Measurements from ENCODE around the gene KLHL28.

Gene KLHL28

GRCh38 chr14:44961554-44962333, at the start of gene KLHL28, which contains the start of gene TOGARAM1:
TSS of gene KLHL28 (minus strand) at chr14:44961947. CDS start at chr14:44945928, 16,019 bp downstream.
TSS of gene TOGARAM1 (plus strand) at chr14:44962190. CDS start at chr14:44962422, 232 bp downstream.
- peak; percentile 70 to 90 (median 82) for DNase-seq

- no peak for DNase-seq
Measured at GRCh38 chr14:45003924-45004323, 42.2 kb upstream of the KLHL28 start.

GRCh38 chr14:44995770-44996294, 34.1 kb upstream of the KLHL28 start:
- no peak for DNase-seq

- DNase-seq: no peak
Measured at GRCh38 chr14:44995196-44995595, 33.4 kb upstream of the KLHL28 start.

- DNase-seq: no peak
Measured at GRCh38 chr14:44990533-44990932, 28.8 kb upstream of the KLHL28 start.

GRCh38 chr14:44989497-44990440, 28.0 kb upstream of the KLHL28 start:
- DNase-seq: no peak

- DNase-seq: no peak
Measured at GRCh38 chr14:44988694-44989093, 26.9 kb upstream of the KLHL28 start.

- no peak for DNase-seq
Measured at GRCh38 chr14:44982594-44982993, 20.8 kb upstream of the KLHL28 start.

- no peak for DNase-seq
Measured at GRCh38 chr14:44981198-44981597, 19.5 kb upstream of the KLHL28 start.

- no peak for DNase-seq
Measured at GRCh38 chr14:44979740-44980356, 18.1 kb upstream of the KLHL28 start.

- DNase-seq: no peak
Measured at GRCh38 chr14:44979273-44979672, 17.5 kb upstream of the KLHL28 start.

GRCh38 chr14:44971459-44971858, 9.7 kb upstream of the KLHL28 start:
- no peak for DNase-seq

GRCh38 chr14:44970907-44971306, 9.2 kb upstream of the KLHL28 start:
- DNase-seq: no peak

- no peak for DNase-seq
Measured at GRCh38 chr14:44968714-44969113, 7.0 kb upstream of the KLHL28 start.

- no peak for DNase-seq
Measured at GRCh38 chr14:44966601-44967336, 5.0 kb upstream of the KLHL28 start.

- no peak for DNase-seq
Measured at GRCh38 chr14:44963775-44964380, 2.1 kb upstream of the KLHL28 start.

- DNase-seq: no peak
Measured at GRCh38 chr14:44963044-44963528, 1.3 kb upstream of the KLHL28 start.

GRCh38 chr14:44962334-44963043, 742 bp upstream of the KLHL28 start:
- DNase-seq: peak in 2 of 4 experiments; percentile 38 to 40

- peak in 3 of 4 experiments; percentile 9 to 33 (median 22) for DNase-seq
Measured at GRCh38 chr14:44961151-44961553, 595 bp downstream of the KLHL28 start.

GRCh38 chr14:44960646-44961045, 1.1 kb downstream of the KLHL28 start:
- no peak for DNase-seq

GRCh38 chr14:44960146-44960545, 1.6 kb downstream of the KLHL28 start:
- no peak for DNase-seq
